Measurements from ENCODE around the gene ABLIM1.

The ABLIM1 gene

GRCh38 chr10:114436941-114437340, 221.1 kb downstream of the ABLIM1 start:
- no peak for DNase-seq

- no peak for DNase-seq
These were observed 225.4 kb downstream of the ABLIM1 start for GRCh38 chr10:114432566-114433093.

- no peak for DNase-seq
These were observed 226.5 kb downstream of the ABLIM1 start for GRCh38 chr10:114431414-114432135.

- no peak for DNase-seq
These were observed 227.2 kb downstream of the ABLIM1 start for GRCh38 chr10:114430688-114431413.

- DNase-seq = no peak
These were observed 228.3 kb downstream of the ABLIM1 start for GRCh38 chr10:114429581-114430335.

- no peak for DNase-seq
These were observed 230.8 kb downstream of the ABLIM1 start for GRCh38 chr10:114427124-114427852.

- no peak for DNase-seq
These were observed 231.6 kb downstream of the ABLIM1 start for GRCh38 chr10:114426476-114426875.

GRCh38 chr10:114420811-114421485, 237.1 kb downstream of the ABLIM1 start:
- no peak for DNase-seq

- no peak for DNase-seq
These were observed 240.0 kb downstream of the ABLIM1 start for GRCh38 chr10:114418109-114418508.

GRCh38 chr10:114412907-114413797, 244.9 kb downstream of the ABLIM1 start:
- DNase-seq = peak; percentile 0

- DNase-seq = no peak
These were observed 249.1 kb downstream of the ABLIM1 start for GRCh38 chr10:114408968-114409444.

GRCh38 chr10:114408112-114408967, 249.7 kb downstream of the ABLIM1 start:
- no peak for DNase-seq

GRCh38 chr10:114406455-114406854, 251.6 kb downstream of the ABLIM1 start:
- no peak for DNase-seq

GRCh38 chr10:114405011-114405350, 253.1 kb downstream of the ABLIM1 start:
- no peak for DNase-seq

GRCh38 chr10:114404171-114405010, 253.7 kb downstream of the ABLIM1 start, which contains the start of gene AFAP1L2:
TSS of gene AFAP1L2 (minus strand) at chr10:114404502. CDS start at chr10:114404455, 47 bp downstream.
- no peak for DNase-seq

- no peak for DNase-seq
These were observed 254.4 kb downstream of the ABLIM1 start for GRCh38 chr10:114403541-114404161.

- no peak for DNase-seq
These were observed 255.1 kb downstream of the ABLIM1 start for GRCh38 chr10:114402871-114403540.

GRCh38 chr10:114402233-114402632, 255.8 kb downstream of the ABLIM1 start:
- DNase-seq = no peak

All from MV-4-11 (cell line).